GM19468 (cell line): ENCODE measurements around the gene CCDC138.
"Not testable (repeated sequence)": the region's sequence is repeated elsewhere in the genome, so short reads cannot be mapped to it uniquely, and the experiment has no call there.

ENCODE experiments used
- ATAC-seq: cut with Tn5 transposase; IDR thresholded peaks from one replicate; pipeline ENCODE4 v1.9.1; 2021; ENCODE audit warnings: mild to moderate bottlenecking, moderate library complexity, moderate number of reproducible peaks; ENCODE audit not compliant: unreplicated experiment; ENCODE audit errors: extremely low read depth

CCDC138 gene, protein sequence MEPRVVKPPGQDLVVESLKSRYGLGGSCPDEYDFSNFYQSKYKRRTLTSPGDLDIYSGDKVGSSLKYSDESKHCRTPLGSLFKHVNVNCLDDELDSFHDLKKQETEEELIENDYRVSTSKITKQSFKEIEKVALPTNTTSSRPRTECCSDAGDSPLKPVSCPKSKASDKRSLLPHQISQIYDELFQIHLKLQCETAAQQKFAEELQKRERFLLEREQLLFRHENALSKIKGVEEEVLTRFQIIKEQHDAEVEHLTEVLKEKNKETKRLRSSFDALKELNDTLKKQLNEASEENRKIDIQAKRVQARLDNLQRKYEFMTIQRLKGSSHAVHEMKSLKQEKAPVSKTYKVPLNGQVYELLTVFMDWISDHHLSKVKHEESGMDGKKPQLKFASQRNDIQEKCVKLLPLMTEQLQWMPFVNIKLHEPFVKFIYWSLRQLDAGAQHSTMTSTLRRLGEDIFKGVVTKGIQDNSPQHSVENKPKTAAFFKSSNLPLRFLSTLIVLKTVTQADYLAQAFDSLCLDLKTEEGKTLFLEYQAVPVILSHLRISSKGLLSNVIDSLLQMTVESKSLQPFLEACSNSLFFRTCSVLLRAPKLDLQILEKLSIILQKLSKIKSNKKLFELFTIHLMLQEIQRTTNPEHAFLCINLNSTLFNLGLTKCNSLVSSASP

DNA sequence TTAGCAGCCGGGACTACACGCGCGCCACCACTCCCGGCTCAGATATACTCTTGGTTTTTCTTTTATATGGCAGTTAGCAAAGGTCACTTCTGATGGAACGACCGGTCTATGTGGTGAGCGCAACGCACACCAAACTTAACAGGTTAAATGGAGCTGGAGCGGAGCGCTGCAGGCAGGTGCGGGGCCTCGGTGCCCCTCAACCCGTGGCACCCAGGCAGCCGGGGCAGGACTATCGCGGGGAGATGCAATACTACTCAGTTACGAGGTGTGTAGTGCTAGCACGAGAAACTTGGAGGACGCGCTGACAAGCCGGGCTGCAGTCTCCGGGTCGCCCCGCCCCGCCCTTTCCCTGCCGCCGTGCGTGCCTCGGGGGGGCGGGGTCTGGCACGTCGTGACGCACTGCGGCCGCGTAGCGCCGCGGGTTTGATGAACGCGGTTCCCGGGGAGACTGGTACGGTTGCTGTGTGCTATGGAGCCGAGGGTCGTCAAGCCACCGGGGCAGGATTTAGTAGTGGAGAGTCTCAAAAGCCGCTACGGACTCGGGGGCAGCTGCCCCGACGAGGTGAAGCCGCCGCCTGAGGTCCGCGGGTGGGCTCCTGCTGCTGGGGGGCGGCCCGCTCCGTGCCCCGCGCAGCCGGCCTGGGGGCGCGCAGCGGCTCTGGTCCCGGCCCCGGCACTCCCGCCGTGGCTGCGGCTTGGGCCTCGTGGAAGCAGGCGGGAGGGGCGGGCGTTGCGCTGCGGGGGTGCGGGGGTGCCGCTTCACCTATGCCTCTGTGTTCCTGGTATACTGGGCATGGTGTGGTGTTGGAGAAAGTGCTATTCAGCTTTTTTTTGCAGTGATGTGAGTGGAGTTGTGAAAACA, at the start of gene CCDC138:
TSS of gene CCDC138 (plus strand) at position 418 of the 862 bp plus-strand sequence. CDS start at position 470, 52 bp downstream.
- ATAC-seq = peak; percentile 93

DNA sequence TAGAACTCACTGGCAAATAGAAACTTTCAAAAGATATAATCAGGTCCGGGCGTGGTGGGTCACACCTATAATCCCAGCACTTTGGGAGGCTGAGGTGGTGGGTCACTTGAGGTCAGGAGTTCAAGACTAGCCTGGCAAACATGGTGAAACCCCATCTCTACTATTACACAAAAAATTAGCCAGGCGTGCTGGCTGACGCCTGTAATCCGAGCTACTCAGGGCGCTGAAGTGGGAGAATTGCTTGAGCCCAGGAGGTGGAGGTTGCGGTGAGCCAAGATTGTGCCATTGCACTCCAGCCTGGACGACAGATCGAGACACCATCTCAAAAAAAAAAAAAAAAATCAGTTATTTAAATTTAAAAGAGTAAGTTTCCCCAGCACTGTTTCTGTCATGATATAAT, 28.6 kb upstream of the CCDC138 start:
- not testable (repeated sequence) for ATAC-seq

DNA sequence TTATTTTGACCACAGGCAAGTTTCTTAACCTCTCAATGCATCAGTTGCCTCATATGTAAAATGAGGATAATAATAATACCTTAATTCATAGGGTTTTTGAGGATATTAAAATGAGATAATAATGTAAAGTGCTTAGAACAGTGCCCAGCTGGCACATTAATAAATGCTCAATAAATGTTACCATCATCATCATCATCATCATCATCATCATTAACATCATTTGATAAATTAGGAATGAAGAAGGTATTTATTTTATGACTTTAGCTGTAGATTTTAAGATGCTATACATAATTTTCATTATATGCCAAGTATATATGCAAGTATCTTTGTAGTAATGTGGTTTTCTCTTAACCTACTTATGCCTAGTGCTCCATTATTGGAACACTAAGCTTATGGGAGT, 24.0 kb upstream of the CCDC138 start:
- not testable (repeated sequence) for ATAC-seq

DNA sequence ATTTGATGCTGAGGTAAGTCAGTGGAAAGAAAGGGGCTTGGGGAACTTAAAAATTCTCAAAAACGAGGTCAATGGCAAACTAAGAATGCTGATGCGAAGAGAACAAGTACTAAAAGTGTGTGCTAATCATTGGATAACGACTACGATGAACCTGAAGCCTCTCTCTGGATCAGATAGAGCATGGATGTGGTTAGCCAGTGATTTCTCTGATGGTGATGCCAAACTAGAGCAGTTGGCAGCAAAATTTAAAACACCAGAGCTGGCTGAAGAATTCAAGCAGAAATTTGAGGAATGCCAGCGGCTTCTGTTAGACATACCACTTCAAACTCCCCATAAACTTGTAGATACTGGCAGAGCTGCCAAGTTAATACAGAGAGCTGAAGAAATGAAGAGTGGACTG, 19.9 kb upstream of the CCDC138 start:
- not testable (repeated sequence) for ATAC-seq

DNA sequence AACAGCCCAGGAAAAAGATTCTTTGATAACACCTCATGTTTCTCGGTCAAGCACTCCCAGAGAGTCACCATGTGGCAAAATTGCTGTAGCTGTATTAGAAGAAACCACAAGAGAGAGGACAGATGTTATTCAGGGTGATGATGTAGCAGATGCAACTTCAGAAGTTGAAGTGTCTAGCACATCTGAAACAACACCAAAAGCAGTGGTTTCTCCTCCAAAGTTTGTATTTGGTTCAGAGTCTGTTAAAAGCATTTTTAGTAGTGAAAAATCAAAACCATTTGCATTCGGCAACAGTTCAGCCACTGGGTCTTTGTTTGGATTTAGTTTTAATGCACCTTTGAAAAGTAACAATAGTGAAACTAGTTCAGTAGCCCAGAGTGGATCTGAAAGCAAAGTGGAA, 18.7 kb upstream of the CCDC138 start:
- ATAC-seq = not testable (repeated sequence)

DNA sequence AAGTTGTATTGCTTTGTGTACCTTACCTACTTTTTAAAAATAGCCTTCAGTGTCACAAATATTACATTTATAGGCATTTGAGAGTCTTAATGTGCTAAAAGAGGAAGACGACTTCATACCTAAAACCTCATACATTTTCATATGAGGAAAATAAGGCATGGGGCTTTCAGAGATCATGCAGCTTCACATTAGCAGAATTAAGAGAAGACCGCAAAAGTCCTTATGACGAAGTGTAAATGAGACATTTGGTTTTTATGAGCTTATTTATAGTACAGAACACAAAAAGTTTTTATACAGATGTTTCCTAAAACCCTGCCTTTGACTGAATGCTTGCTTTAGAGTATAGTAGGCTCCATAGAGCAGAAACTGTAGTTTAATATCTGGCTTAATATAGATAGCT, 10.1 kb upstream of the CCDC138 start:
- no peak for ATAC-seq

DNA sequence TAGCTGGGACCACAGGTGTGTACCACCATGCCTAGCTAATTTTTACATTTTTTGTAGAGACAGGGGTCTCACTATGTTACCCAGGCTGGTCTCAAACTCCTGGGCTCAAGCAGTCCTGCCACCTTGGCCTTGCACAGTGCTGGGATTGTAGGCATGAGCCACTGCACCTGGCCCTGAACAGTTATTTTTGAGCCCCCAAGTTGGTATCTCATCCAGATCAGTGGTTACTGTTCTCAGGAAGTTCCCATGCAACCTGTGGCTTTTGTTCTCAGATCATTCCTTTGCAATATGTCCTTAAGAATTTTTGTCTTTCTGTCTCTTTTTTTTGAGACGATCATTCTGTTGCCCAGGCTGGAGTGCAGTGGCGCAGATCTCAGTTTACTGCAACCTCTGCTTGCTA, 7.7 kb upstream of the CCDC138 start:
- ATAC-seq = no peak

DNA sequence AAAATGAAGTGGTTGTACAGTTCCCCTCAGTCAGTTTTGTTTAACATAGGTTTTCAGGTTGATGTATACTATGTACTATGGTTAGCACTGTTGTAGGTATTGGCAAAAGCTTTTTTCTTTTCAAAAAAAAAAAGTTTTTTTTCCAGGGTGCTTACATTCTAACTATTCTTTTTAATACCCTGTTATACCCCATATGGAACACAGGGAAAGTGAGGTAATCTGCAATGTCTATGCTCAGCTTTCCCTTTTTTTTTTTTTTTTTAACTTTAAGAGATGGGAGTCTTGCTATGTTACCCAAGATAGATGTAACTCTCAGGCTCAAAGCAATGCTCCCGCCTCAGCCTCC, 590 bp upstream of the CCDC138 start:
- ATAC-seq = no peak

DNA sequence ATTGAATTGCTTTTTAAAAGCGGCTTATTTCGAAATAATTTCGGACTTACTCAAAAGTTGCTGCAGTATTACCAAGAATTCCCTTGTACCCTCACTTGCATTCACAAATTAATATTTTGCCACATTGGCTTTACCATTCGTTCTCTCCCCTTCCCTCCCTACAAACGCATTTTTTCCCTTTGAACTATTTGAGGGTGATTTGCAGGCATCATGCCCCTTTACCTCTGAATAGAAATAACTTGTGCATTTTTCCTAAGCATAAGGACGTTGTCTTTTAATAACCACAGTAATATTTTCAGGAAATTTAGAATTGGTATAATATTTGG, 608 bp downstream of the CCDC138 start:
- no peak for ATAC-seq

DNA sequence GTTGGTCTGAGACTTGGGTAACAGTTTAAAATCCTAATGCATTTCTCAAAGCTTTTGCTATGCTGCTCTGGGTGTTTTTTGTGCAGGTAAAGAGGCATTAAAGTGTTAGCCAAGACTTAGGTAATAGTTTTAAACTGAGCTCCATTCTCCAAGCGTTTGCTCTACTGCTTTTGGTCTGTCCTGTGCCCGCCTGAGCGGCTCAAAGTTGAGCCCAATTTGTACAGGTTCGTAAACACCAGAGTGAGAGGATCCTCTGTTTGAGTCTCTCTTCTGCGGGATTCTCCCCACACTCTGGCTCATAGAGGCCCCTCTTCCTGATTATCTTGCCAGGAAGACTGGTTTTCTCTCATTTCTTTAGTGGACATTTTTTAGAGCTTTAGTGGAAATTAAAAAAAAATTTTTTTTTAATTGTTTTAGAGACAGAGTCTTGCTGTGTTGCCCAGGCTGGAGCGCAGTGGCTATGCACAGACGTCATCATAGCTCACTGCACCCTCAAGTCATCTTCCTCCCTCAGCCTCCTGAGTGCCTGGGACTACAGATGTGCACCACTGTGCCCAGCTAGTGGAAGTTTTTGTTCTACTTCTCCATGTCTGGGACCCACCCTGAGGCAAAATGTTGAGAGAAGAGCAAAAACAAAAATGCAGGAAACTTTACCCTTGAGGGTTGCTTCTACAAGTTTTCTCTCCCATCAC, 16.6 kb downstream of the CCDC138 start:
- no peak for ATAC-seq

DNA sequence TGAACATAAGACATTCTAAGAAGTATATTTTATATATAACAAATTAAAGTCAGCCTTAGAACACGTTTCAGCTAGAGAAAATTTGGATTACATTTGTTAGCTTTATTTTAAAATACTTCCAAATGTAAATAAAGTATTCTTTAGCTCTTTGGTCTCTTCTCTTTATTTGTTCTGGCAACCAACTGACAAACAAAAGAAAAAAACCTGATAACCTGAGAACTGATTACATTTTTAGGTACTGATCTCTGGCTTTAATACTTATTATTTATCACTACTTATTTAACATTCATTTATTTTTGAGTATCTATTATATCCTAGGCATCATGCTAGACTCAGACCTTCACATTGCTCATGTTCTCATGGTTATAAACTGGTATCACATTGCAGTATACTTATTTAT, 18.5 kb downstream of the CCDC138 start:
- no peak for ATAC-seq

DNA sequence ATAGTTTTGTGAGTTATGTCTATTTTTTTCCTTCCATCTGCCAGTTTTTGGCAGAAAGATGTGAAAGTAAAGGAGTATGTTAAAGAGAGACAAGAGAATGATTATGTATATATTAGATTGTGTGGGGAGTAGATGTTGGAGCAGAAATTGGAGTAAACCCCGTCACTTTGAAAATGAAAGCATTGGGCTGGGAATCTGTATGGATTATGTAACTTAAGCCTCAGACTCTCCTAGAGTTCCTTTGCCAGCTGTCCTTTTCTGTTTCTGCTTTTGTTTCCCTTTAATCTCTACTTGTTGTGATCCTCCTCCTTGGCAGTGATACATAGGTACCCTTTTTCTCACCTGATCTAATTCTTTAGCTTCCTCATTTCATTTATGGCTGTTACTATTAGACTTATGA, 19.2 kb downstream of the CCDC138 start:
- no peak for ATAC-seq

DNA sequence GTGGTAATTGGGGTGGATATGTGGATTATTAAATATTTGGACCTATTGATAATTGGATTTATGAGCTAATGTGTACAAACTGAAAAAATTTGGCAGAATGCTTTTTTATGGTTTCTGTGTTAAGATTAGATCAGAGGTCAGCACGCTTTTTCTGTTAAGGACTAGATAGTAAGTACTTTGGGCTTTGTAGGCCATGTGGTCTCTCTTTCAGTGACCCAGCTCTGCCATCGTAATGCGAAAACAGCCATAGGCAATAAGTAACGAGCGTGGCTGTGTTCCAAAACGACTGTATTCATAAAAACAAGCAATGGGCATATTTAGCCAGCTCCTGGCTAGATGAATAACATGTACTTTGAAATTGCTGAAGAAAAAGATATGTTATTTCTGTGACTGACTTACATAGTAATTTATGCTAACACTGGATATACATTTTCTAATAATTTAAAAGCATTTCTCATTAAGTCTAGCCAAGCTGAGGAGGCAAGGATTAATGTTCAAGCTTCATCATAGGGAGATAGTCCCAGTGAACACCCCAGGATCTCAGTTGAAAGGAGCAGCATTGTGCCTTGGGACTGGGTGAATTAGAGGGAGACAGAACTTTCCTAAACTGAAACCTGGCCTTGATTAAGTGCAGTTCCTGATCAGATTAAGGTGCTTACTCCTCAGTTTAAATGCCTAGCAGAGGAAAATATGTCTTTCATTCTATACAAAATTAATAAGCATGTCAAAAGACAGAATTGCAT, 20.0 kb downstream of the CCDC138 start:
- ATAC-seq = no peak

DNA sequence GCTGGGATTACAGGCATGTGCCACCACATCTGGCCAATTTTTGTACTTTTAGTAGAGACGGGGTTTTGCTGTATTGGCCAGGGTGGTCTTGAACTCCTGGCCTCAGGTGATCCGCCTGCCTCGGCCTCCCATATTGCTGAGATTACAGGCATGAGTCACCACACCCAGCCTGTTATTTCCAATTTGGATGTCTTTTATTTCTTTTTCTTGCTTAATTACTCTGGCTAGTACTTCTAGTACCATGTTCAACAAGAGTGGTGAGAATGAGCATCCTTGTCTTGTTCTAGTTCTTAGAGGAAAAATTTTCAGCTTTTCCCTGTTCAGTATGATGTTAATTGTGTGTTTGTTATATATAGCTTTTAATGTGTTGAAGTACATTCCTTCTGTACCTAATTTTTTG, 23.4 kb downstream of the CCDC138 start:
- no peak for ATAC-seq

DNA sequence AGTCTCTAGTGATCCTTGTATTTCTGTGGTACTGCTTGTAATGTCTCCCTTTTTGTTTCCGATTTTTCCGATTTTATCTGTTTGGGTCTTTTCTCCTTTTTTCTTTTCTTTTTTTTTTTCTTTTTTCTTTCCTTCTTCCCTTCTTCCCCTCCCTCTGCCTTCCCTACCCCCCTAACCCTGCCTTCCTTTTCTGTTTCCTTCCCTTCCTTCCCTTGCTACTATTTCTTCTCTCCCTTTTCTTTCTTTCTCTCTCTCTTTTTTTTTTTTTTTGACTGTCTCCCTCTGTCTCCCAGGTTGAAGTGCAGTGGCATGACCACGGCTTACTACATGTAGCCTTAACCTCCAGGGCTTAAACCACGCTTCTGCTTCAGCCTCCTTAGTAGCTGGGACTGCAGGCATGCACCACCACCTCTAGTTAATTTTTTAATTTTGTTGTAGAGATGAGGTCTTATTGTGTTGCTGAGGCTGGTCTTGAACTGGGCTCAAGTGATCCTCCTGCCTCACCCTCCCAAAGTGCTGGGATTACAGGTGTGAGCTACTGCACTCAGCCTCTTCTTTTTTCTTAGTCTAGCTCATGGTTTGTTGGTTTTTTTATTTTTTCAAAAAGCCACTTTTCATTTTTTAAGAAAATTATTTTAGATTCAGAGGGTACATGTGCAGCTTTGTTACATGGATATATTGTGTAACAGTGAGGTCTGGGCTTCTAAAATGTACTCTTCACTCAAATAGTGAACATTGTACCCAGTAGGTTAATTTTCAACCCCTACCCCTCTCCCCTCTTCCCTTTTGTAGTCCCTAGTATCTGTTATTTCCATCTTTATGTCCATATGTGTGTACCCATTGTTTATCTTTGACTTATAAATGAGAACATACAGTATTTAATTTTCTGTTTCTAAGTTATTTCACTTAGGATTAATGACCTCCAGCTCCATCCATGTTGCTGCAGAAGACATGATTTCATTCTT, 24.7 kb downstream of the CCDC138 start:
- no peak for ATAC-seq

DNA sequence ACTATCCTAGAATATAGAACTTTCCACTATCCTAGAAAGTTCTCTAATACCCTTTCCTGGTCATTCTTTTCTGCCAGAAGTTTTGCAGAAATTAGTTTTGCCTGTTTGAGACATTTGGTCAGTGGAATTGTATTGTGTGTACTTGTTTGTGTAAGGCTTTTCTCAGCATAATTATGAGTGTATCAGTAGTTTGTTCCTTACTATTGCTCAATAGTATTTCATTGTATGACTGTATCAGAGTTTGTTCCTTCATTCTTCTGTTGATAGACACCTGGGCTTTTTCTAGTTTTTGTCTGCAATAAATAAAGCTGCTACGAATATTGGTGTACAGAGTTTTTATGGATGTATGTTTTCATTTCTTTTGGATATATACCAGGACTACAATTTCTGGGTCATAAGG, 27.2 kb downstream of the CCDC138 start:
- ATAC-seq = no peak

DNA sequence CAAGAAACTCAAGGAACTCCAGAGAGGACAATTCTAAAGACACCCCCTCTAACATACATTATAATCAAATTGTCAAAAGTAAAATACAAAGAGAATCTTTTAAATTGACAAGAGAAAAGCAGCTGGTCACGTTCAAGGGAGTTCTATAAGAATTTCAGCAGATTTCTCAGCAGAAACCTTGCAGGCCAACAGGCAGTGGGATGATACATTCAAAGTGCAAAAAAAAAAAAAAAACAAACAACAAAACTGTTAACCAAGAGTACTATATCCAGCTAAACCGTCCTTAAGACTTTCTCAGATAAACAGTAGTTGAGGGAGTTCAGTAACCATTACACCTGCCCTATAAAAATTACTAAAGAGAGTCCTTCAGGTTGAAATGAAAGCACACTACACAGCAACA, 33.9 kb downstream of the CCDC138 start:
- no peak for ATAC-seq

DNA sequence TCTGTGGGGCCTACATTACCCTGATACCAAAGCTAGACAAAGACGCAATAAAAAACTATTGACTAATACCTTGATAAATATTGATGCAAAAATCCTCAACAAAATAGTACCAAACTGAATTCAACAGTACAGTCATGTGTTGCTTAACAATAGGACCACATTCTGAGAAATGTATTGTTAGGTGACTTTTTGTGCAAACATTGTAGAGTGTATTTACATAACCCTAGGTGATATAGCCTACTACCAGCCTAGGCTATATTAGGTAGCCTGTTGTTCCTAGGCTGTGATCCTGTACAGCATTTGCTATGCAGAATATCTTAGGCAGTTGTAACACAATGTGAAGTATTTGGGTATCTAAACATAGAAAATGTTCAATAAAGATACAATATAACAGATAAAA, 36.7 kb downstream of the CCDC138 start:
- ATAC-seq = no peak
